IPS-18c (cell line): ENCODE results near the gene PTEN.

ENCODE experiments used
- H3K4me3 ChIP-seq: 2 replicates; pipeline ENCODE4 v1.7.0; 2013; ENCODE audit warnings: low read depth, mild to moderate bottlenecking, low read length, moderate library complexity; ENCODE audit not compliant: insufficient read depth
- H3K9me3 ChIP-seq: one replicate; pipeline ENCODE4 v1.6.1; 2013; ENCODE audit warnings: mild to moderate bottlenecking, low read length, moderate library complexity; ENCODE audit not compliant: control insufficient read depth, insufficient read depth

Gene PTEN

GRCh38 chr10:87930934-87931835, 67.8 kb downstream of the PTEN start:
- Histone ChIP-seq H3K9me3 (no peaks in the 10 kb centered on the region), H3K4me3 (no peak overlapping the region)

- Histone ChIP-seq H3K4me3 (no peak overlapping the region), H3K9me3 (no peaks in the 10 kb centered on the region)
Measured at GRCh38 chr10:87931836-87932230, 68.4 kb downstream of the PTEN start.

DNA sequence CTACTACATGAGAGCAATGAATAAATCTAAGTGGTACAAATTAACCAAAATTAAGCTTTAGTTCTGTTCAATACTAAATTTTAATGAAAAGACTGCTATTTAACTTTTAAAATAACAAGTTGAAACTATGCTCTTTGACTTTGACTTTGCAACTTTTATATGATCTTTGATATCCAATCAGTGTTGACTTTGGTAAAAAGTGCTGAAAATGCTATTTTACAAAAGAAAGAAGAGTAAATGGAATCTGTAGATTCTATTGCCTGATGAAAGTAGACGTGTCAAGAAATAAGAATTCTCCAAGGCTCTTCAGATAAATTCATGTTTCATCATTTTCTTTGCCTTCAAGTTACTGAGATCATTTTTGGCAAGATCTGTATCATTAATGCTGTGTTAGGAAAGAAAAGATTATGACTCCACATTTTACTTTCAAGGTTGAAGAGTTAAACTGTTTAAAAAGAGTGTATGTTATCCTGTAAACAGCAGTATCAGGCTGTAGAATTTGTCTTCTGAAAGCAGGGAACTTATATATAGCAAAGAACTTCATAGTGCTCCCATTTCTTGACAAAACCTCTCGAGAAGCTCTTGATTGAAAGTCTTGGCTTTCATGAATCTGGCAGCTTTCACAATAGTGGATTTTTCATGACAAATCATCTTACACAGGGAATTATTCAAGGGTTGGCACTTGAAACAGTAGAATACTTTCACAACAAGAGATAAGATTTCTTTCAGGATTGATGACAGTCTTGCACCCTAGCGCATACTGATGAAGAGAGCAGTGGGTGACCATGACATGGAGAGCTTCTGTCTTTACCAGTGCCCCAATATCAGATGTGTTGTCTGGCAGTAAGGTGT, 72.1 kb downstream of the PTEN start:
- no peak overlapping the region for H3K4me3 ChIP-seq
- H3K9me3 ChIP-seq = no peaks in the 10 kb centered on the region

DNA sequence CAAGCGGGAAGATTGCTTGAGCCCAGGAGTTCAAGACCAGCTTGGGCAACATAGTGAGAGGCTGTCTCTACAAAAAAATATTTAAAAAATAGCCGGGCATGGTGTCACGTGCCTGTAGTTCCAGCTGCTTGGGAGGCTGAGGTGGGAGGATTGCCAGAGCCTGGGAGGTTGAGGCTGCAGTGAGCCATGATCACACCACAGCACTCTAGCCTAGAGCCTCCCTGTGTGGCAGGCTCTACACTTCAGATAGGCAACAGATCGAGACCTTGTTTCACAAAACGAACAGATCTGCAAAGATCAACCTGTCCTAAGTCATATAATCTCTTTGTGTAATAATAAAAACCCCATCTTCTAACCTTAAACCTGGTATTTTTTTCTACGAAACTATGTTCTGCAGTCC, 76.8 kb downstream of the PTEN start:
- H3K9me3 ChIP-seq = no peaks in the 10 kb centered on the region
- H3K4me3 ChIP-seq = no peak overlapping the region

DNA sequence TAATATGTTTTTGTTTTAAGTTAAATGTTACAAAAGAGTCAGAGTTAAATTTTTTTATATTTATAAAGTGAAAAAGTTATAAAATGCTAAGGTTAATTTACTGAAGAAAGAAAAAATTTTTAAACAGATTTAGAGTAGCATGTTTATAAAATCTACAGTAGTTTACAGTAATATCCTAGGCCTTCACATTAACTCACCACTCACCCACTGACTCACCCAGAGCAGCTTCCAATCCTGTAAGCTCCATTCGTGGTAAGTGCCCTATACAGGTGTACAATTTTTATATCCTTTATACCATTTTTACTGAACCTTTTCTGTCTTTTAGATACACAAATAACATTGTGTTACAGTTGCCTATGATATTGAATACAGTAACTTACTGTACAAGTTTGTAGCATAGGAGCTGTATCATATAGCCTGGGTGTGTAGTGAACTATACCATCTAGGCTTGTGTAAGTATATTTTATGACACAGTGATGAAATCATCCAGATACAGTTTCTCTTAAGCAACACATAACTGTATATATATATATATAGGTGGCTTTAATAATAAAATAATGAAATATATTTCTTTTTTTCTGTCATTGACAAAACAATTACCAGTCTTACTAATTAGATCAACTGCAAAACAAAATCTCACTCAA, 79.6 kb downstream of the PTEN start:
- no peaks in the 10 kb centered on the region for H3K9me3 ChIP-seq
- H3K4me3 ChIP-seq = no peak overlapping the region

DNA sequence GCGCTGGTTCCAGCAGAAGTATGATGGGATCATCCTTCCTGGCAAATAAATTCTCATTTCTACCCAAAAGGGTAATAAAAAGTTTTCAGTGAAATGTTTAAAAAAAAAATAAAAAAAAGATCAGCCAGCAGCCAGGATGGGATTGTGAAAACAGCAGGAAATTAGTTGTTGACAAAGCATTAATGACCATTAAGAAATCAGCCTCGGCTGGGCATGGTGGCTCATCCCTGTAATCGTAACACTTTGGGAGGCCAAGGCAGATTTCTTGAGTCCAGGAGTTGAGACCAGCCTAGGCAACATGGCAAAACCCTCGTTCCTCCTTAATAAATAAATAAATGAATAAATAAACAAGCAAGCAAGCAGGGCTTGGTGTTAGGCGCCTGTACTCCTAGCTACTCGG, 82.6 kb downstream of the PTEN start:
- H3K9me3 ChIP-seq = no peaks in the 10 kb centered on the region

GRCh38 chr10:87952612-87953011, 89.2 kb downstream of the PTEN start:
- Histone ChIP-seq H3K4me3 (no peak overlapping the region), H3K9me3 (peaks cover 2% of the 10 kb centered on the region)

More for the DNA sequence above, 82.6 kb downstream of the PTEN start:
- H3K4me3 ChIP-seq = no peak overlapping the region

GRCh38 chr10:87956055-87956454, 92.6 kb downstream of the PTEN start:
- Histone ChIP-seq H3K4me3 (no peak overlapping the region), H3K9me3 (peaks cover 2% of the 10 kb centered on the region)

GRCh38 chr10:87957702-87958101, 94.3 kb downstream of the PTEN start:
- H3K9me3 ChIP-seq = no peaks in the 10 kb centered on the region
- H3K4me3 ChIP-seq = no peak overlapping the region

- Histone ChIP-seq H3K4me3 (no peak overlapping the region), H3K9me3 (no peaks in the 10 kb centered on the region)
Measured at GRCh38 chr10:87960230-87960629, 96.8 kb downstream of the PTEN start.

GRCh38 chr10:87961314-87961713, 97.9 kb downstream of the PTEN start:
- H3K4me3 ChIP-seq = no peak overlapping the region

DNA sequence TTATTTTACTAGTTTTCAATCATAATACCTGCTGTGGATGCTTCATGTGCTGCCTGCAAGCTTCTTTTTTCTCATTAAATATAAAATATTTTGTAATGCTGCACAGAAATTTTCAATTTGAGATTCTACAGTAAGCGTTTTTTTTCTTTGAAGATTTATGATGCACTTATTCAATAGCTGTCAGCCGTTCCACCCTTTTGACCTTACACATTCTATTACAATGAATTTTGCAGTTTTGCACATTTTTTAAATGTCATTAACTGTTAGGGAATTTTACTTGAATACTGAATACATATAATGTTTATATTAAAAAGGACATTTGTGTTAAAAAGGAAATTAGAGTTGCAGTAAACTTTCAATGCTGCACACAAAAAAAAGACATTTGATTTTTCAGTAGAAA, 103.0 kb downstream of the PTEN start:
- no peak overlapping the region for H3K4me3 ChIP-seq

More at GRCh38 chr10:87961314-87961713, 97.9 kb downstream of the PTEN start:
- H3K9me3 ChIP-seq = no peaks in the 10 kb centered on the region

GRCh38 chr10:87973635-87974034, 110.2 kb downstream of the PTEN start:
- Histone ChIP-seq H3K4me3 (no peak overlapping the region), H3K9me3 (no peaks in the 10 kb centered on the region)

More for the DNA sequence above, 103.0 kb downstream of the PTEN start:
- no peaks in the 10 kb centered on the region for H3K9me3 ChIP-seq

DNA sequence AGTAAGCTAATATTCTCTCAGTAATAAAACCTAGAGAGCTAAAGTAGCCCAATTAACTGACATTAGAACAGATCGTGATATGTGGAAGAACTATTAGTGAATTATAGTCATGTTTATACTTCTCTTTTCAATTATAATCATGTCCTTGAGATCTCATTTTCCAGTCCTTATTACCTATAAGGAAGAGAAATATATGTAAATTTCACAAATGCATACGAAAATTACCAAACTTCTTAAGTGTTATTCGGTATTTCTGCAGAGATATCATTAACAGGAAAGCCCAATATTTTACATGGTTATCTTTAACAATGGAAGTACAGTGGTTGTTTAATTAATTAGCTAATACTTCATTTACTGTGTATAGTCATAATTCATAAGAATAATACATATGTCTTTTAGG, 110.7 kb downstream of the PTEN start:
- H3K4me3 ChIP-seq = no peak overlapping the region
- H3K9me3 ChIP-seq = no peaks in the 10 kb centered on the region

DNA sequence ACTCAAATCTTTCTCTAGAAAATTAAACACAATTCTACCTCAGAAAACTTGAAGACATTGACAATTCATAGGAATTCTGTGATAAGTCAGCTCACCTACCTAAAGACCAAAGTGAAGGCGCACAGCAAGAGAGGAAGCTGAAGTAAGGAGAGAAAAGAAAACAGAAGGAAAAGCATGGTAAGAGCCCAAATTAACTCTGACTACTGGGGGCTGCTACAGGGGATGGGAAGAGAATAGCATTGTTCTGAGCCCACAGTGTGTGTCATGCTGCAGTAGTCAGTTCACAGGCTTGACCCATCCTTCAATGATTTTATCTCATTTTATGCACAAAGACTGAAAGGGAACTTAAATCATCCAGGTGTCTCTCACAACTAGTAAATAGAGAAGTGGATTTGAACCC, 111.3 kb downstream of the PTEN start:
- H3K9me3 ChIP-seq = no peaks in the 10 kb centered on the region
- H3K4me3 ChIP-seq = no peak overlapping the region

- no peak overlapping the region for H3K4me3 ChIP-seq
- H3K9me3 ChIP-seq = no peaks in the 10 kb centered on the region
Measured at GRCh38 chr10:87976101-87976743, 112.8 kb downstream of the PTEN start.

DNA sequence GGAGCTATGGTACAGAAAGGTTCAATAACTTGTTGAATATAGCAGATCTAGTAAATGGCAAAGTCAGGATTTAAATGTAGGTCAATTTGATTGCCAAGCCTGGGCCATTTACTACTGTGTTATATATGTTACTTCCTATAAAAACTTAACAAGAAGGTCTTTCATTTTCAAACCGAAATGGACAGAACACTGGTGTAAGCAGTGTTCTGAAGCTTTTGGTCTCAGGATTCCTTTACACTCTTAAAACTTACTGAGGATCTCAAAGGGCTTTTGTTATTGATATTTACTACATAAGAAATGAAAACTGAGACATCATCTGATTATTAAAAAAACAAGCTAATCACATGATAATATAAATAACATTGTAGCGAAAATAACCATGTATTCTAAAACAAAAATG, 114.7 kb downstream of the PTEN start:
- no peaks in the 10 kb centered on the region for H3K9me3 ChIP-seq
- H3K4me3 ChIP-seq = no peak overlapping the region
